ENCODE results near the gene UAP1L1. TPM values are rescaled to one million over a fixed set of nuclear protein-coding genes. Genes with fewer than 3 reads are reported as not detected.
"Not testable (repeated sequence)": the region's sequence is repeated elsewhere in the genome, so short reads cannot be mapped to it uniquely, and the experiment has no call there.

Gene UAP1L1
- total RNA-seq, 1 experiment from 2014 or later = 6.6 TPM

GRCh38 chr9:137114220-137114612, 36.9 kb downstream of the UAP1L1 start:
- no peak for DNase-seq (ENCODE audit: low spot score)

- no peak for DNase-seq (ENCODE audit: low spot score)
Observed at GRCh38 chr9:137114613-137115393, 37.5 kb downstream of the UAP1L1 start, which contains the start of gene DPP7. Gene DPP7 (minus strand): TSS chr9:137114733. CDS start chr9:137114713, 20 bp downstream.

GRCh38 chr9:137115394-137116026, 38.2 kb downstream of the UAP1L1 start:
- no peak for DNase-seq (ENCODE audit: low spot score)

GRCh38 chr9:137116027-137116507, 38.8 kb downstream of the UAP1L1 start:
- no peak for DNase-seq (ENCODE audit: low spot score)

- DNase-seq (ENCODE audit: low spot score) = no peak
Observed at GRCh38 chr9:137116728-137117127, 39.4 kb downstream of the UAP1L1 start.

- no peak for DNase-seq (ENCODE audit: low spot score)
Observed at GRCh38 chr9:137117269-137117731, 40.0 kb downstream of the UAP1L1 start.

- DNase-seq (ENCODE audit: low spot score) = not testable (repeated sequence)
Observed at GRCh38 chr9:137118092-137118603, 40.8 kb downstream of the UAP1L1 start.

- not testable (repeated sequence) for DNase-seq (ENCODE audit: low spot score)
Observed at GRCh38 chr9:137121927-137122795, 44.8 kb downstream of the UAP1L1 start.

GRCh38 chr9:137122796-137123467, 45.6 kb downstream of the UAP1L1 start:
- DNase-seq (ENCODE audit: low spot score) = not testable (repeated sequence)

- no peak for DNase-seq (ENCODE audit: low spot score)
Observed at GRCh38 chr9:137123468-137123837, 46.1 kb downstream of the UAP1L1 start.

GRCh38 chr9:137123952-137124462, 46.7 kb downstream of the UAP1L1 start:
- not testable (repeated sequence) for DNase-seq (ENCODE audit: low spot score)

- DNase-seq (ENCODE audit: low spot score) = no peak
Observed at GRCh38 chr9:137126786-137127185, 49.5 kb downstream of the UAP1L1 start.

GRCh38 chr9:137127301-137128157, 50.2 kb downstream of the UAP1L1 start:
- no peak for DNase-seq (ENCODE audit: low spot score)

- DNase-seq (ENCODE audit: low spot score) = no peak
Observed at GRCh38 chr9:137128158-137128861, 51.0 kb downstream of the UAP1L1 start.

- no peak for DNase-seq (ENCODE audit: low spot score)
Observed at GRCh38 chr9:137128862-137129455, 51.6 kb downstream of the UAP1L1 start.

- DNase-seq (ENCODE audit: low spot score) = peak; percentile 88
Observed at GRCh38 chr9:137129456-137130175, 52.3 kb downstream of the UAP1L1 start.

- DNase-seq (ENCODE audit: low spot score) = no peak
Observed at GRCh38 chr9:137130176-137130755, 52.9 kb downstream of the UAP1L1 start.
